OCI-LY3 (cell line): Measurements from ENCODE around the gene CDH24.

Experiments
- CTCF ChIP-seq: fragments of 200-600, 300-600 bp; sonication (generic); IDR thresholded peaks from 2 replicates; pipeline ENCODE4 v1.5.1; 2014; ENCODE audit warnings: antibody characterized with exemption, low read length, low read depth
- EZH2phosphoT487 ChIP-seq: fragments of 200-600 bp; shearing (Covaris generic); IDR thresholded peaks from 2 replicates; pipeline ENCODE4 v1.6.1; 2018; ENCODE audit warnings: antibody characterized with exemption, mixed run types, low read depth

GRCh38 chr14:23030936-23031335, 26.4 kb downstream of the CDH24 start:
- no peak for TF ChIP-seq CTCF
- no peak for TF ChIP-seq EZH2phosphoT487
